Upper lobe of right lung (tissue), 1 donor: ENCODE results near the gene LBR. TPM values are rescaled to one million over a fixed set of nuclear protein-coding genes. Genes with fewer than 3 reads are reported as not detected.

Source experiments
- ATAC-seq: fragments of 200-7000 bp; cut with Tn5 transposase; one replicate; pipeline ENCODE4 v1.9.1; 2020; ENCODE audit warnings: mild to moderate bottlenecking, moderate library complexity
- DNase-seq: peaks from one replicate; pipeline ENCODE4 v3.0.0-alpha.2; 2020
- H3K27ac ChIP-seq: fragments of 200-600 bp; one replicate; pipeline ENCODE4 v1.8.0; 2022
- H3K27me3 ChIP-seq: fragments of 200-600 bp; one replicate; pipeline ENCODE4 v1.8.0; 2022; ENCODE audit warnings: mild to moderate bottlenecking
- H3K36me3 ChIP-seq: fragments of 200-600 bp; one replicate; pipeline ENCODE4 v1.8.0; 2022
- H3K4me1 ChIP-seq: fragments of 200-600 bp; one replicate; pipeline ENCODE4 v1.8.0; 2022
- H3K4me3 ChIP-seq: fragments of 200-600 bp; one replicate; pipeline ENCODE4 v1.8.0; 2022; ENCODE audit warnings: mild to moderate bottlenecking
- H3K9me3 ChIP-seq: fragments of 200-600 bp; one replicate; pipeline ENCODE4 v1.8.0; 2022
- intact Hi-C: fragments of 100-400 bp; cut with DNase I; formaldehyde crosslinking; loops from one replicate; pipeline ENCODE4 v1.11.0; 2022
- total RNA-seq: library from RNA; stranded (reverse); fragmentation: NEBNext Ultra II Directional; extraction: Animal tissue kit (Norgen Biotek cat#: 25700); gene quantifications from one replicate; pipeline ENCODE4 v1.2.1, GENCODE V29; 2021
- TF ChIP-seq, protein P1 (sequence below): fragments of 200-600 bp; IDR thresholded peaks from one replicate; pipeline ENCODE4 v1.8.0; 2022; ENCODE audit warnings: antibody characterized with exemption
- donor health status: DM: no; HTN: yes; CAD: no; lungs with severe emphysema.

The LBR gene
- total RNA-seq, 1 donor from 2014 or later = 55.2 TPM

DNA sequence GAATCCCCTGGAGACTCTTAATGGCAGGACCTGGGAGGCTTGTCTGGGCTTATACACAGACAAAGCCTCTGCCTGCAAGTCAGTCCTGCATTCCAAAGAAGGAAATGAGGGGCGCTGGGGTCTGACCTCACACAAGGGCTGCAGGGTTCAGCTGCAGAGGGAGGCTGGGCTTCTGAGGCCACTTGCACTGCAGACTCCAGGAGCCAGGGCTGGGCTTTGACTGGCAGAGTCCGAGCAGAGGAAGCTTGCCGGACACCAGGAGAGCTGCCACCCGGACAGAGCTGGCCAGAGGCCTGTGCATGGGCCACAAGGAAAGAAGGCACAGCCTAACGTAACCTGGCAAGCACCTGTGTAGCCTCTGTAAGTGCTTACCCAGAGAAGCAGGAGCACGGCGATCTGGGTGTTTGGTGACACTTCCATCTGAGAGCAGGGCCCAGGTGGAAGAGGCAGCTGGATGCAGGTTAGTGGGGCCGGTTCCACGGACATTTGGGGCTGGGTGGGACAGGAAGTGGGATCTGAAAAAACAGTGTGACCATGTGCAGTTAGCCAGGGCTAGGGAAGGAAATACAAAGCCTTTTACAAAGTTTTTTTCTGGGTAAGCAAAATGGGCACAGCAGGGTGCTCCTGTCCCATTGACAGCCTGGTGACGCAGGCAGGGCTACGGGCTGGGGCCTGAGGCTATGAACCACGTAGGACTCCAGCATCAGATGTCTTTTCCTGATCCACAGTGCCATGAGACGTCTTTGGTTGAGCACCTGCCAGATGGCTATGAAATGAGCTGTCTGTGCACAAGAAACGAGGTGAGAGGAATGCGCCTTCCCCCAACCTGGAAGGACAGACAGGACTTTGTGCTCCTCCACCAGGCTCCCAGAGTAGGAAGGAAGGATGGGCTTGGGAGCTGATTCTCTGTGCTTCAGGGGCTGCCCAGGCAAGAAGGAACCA is 37.3 kb upstream of the LBR start:
- DNase-seq (no peak), ATAC-seq (no peak)
- Histone ChIP-seq H3K27ac (no peak overlapping the region), H3K9me3 (no peaks in the 10 kb centered on the region), H3K4me1 (peaks cover 22% of the 10 kb centered on the region), H3K36me3 (no peaks in the 10 kb centered on the region), H3K4me3 (no peak overlapping the region), H3K27me3 (no peaks in the 10 kb centered on the region)
- intact Hi-C loops = no loop called here
- TF ChIP-seq, protein P1, sequence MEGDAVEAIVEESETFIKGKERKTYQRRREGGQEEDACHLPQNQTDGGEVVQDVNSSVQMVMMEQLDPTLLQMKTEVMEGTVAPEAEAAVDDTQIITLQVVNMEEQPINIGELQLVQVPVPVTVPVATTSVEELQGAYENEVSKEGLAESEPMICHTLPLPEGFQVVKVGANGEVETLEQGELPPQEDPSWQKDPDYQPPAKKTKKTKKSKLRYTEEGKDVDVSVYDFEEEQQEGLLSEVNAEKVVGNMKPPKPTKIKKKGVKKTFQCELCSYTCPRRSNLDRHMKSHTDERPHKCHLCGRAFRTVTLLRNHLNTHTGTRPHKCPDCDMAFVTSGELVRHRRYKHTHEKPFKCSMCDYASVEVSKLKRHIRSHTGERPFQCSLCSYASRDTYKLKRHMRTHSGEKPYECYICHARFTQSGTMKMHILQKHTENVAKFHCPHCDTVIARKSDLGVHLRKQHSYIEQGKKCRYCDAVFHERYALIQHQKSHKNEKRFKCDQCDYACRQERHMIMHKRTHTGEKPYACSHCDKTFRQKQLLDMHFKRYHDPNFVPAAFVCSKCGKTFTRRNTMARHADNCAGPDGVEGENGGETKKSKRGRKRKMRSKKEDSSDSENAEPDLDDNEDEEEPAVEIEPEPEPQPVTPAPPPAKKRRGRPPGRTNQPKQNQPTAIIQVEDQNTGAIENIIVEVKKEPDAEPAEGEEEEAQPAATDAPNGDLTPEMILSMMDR = no peak

DNA sequence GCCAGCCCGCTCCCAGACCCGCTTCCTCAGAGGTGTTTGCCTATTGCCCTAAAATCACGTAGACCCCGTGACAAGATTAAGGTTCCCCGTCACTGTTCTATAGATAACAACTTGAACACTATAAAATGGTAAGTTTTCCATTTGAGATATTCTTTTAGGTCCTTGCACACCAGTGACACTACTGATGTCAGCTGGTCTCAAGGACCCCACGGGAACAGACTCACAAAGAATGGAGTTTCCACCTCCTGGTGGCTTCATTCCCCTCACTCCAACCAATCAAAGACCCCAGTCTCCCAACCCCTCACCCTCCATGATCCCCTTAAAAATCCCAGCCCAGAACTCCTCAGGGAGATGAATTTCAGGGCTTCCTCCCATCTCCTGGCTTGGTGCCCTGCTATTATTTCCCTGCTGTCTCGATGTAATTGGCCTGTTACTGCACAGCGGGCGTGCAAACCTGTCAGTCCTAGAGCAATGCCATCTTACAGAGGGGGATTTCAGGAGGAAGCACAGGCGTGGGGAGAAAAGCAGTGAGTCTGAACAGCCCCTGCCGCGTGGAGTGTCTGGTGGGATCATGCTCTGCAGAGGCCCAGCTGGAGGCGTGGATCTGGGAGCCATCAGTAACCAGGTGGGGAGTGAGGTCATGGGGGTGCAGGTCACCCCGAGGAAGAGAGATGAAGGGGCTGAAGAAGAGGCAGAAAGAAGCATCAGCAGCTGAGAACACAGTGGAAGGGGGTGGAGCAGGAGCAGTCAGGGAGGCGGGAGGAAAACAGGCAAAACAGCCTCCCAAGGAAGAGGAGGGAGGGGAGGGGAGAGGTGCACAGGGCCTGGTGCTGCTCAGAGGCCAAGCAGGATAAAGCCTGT is 35.1 kb upstream of the LBR start:
- TF ChIP-seq, protein P1 = no peak
- peaks cover 19% of the 10 kb centered on the region for H3K4me1 ChIP-seq
- ATAC-seq (no peak), DNase-seq (no peak)
- H3K27ac ChIP-seq = no peak overlapping the region
- no peaks in the 10 kb centered on the region for H3K27me3 ChIP-seq
- intact Hi-C loops = no loop called here
- H3K36me3 ChIP-seq = no peaks in the 10 kb centered on the region
- H3K4me3 ChIP-seq = no peak overlapping the region
- no peaks in the 10 kb centered on the region for H3K9me3 ChIP-seq

DNA sequence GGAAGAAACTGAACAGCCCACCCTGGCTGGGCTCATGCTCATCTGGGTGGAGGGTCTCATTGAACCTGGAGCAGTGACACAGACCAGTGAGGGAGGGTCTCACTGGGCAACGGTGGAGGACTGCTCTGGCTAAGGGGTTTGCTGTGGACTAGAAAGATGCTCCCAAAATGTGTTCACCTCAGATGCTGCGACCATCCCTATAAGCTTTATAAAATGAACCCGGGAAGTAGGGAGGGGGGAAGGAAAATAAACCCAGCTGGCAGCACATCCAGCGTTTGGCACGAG is 34.5 kb upstream of the LBR start:
- TF ChIP-seq, protein P1 = no peak
- ATAC-seq = no peak
- H3K27ac ChIP-seq = no peak overlapping the region

DNA sequence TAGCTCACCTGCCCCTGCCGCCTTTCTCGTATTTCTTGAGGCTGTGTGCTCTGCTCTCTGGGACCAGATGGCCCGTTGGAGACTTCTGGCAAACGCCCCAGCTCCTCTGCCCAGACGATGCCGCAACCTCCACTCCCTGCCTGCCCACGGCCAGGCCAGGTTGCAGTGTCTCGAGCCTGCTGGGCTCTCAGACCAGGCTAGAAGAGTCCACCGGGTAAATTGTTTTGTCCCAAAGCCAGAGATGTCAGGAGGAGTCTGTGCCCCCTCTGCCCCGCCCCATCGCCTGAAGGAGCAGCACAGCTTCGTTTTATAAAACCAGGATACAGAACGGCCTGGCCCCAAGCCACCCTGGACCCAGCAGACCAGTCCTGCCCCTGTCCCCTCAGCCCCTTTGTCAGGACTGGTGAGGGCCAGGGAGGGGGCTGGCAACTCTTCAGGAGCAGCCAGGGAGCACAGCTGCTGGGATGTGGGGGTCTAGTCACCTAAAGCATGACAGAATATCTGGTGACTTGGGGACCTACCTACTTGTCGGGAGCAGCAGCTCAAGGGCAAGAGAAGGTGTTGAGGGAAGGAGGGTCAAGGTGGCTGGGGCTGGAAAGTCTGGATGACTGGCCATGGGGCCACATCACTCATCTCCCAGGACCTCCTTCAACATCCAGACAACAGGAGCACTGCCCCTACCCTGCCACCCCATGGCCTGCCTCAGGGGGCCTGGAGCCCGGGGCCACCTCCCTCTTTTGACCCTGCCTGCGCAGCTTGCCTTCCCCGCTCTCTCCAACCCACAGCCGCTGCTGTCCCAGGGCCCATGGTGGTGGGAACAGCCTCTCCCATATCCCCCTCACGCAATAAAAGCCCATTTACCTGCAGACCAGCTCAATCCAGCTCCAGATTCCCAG is 33.9 kb upstream of the LBR start:
- Histone ChIP-seq H3K36me3 (no peaks in the 10 kb centered on the region), H3K4me1 (peaks cover 11% of the 10 kb centered on the region), H3K27me3 (no peaks in the 10 kb centered on the region), H3K4me3 (no peak overlapping the region), H3K9me3 (no peaks in the 10 kb centered on the region), H3K27ac (no peak overlapping the region)
- TF ChIP-seq, protein P1 = no peak
- no peak for DNase-seq
- intact Hi-C loops = no loop called here
- no peak for ATAC-seq

More for the DNA sequence above, 34.5 kb upstream of the LBR start:
- Histone ChIP-seq H3K36me3 (no peaks in the 10 kb centered on the region), H3K4me3 (no peak overlapping the region), H3K9me3 (no peaks in the 10 kb centered on the region), H3K27me3 (no peaks in the 10 kb centered on the region), H3K4me1 (peaks cover 17% of the 10 kb centered on the region)
- no peak for DNase-seq
- intact Hi-C loops = no loop called here
